GM12891 (cell line): ENCODE data around the gene NAALADL1.

Experiments
- POLR2A ChIP-seq: IDR thresholded peaks from 2 replicates; pipeline ENCODE4 v1.6.1; 2011; ENCODE audit warnings: low read depth, low read length, control low read depth
- POLR2AphosphoS5 ChIP-seq: IDR thresholded peaks from 2 replicates; pipeline ENCODE4 v1.6.1; 2011; ENCODE audit warnings: low read depth, low read length, control low read depth
- SPI1 ChIP-seq: IDR thresholded peaks from 2 replicates; pipeline ENCODE4 v1.6.1; 2011; ENCODE audit warnings: low read depth, low read length, control low read depth

GRCh38 chr11:65053827-65054508, 4.4 kb downstream of the NAALADL1 start:
- no peak for TF ChIP-seq POLR2AphosphoS5
- no peak for TF ChIP-seq POLR2A
- TF ChIP-seq SPI1 = no peak
